ENCODE data around the gene OAS3.
"Not testable (repeated sequence)": the region's sequence is repeated elsewhere in the genome, so short reads cannot be mapped to it uniquely, and the experiment has no call there.

The OAS3 gene

GRCh38 chr12:112927475-112927874 lies 10.8 kb upstream of the OAS3 start:
- no peak for DNase-seq (ENCODE audit: low spot score)

DNA sequence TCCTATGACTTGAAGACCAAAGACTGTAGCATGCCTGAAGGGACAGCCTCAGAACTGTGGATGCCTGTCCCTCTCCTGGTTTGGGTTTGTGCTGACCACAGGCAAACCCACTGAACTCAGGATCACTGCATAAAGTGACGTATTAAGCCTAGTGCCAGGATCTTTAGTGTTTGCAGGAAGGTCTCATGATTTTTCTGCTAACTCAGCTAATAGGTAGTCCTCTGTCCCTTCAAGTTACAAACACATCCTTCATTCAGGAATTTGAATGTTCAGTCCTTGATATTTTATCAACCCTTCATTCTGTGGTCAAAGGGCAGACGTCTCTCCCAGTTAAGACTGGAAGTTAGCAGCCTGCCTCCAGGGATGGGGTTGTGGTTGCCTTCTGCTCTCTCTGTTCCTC lies 10.3 kb upstream of the OAS3 start:
- no peak for DNase-seq (ENCODE audit: low spot score)

DNA sequence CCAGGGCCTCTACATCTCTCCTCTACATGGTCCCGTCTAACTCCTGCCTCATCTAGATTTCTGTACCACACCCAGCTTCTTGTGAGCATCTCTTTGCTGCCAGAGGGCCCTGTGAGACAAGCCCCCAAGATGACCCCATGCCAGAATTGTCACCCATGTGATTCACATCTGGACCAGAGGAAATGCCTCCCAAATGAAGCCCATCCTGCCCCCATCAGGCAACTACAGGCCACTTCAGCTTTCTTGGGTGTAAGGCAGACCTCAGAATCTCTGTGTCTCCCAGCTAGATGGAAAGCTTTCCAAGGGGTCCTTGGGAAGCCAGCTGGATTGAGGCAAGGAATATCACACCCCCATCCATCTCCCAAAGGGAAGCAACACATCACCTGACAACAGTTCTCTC lies 9.3 kb upstream of the OAS3 start:
- DNase-seq (ENCODE audit: low spot score): no peak

GRCh38 chr12:112929715-112930114 lies 8.6 kb upstream of the OAS3 start:
- no peak for DNase-seq (ENCODE audit: low spot score)

DNA sequence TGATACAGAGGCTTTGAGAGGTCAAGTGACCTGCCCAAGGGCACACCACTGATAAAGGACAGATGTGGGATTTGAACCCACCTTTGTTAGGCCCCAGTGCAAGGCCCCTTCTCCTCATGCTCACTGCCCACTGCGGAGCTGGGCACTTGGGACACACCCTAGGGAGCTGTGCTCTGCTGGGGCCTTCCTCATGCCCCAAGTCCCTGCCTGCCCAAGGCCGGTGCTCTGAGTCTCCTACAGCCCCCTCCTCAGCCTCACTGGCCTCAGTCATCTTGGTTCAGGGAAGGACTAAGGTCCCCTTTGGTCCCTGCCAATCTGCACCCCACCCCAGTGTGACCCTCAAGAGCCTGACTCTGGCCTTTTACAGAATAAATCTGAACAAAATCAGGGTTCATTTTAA lies 7.9 kb upstream of the OAS3 start:
- no peak for DNase-seq (ENCODE audit: low spot score)

DNA sequence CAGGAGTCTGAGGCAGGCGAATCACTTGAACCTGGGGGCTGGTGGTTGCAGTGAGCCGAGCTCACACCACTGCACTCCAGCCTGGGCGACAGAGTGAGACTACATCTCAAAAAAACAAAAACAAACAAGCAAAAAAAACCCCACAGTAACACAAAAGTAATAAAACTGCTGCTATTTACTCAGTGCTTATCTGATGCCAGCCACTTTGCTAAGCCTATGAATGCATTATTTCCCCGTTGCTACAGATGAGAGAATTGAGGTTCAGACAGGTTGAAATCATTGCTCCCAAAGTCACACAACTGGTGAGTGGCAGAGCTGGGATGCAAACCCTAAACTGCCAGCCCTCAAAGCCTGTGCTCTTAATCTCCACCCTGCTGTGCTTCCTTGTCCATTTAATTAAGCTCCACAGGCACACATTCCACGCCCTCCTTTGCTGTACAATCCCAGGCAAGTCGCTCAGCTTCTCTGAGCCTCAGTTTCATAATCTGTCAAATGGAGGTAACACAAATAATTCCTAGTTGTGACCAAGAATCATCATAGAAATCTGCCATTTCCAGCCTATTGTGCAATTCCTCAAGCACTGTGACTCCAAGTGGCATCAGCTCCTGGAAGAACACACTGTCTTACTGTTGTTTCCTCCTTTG lies 5.7 kb upstream of the OAS3 start:
- DNase-seq (ENCODE audit: low spot score): no peak

GRCh38 chr12:112933129-112933505 lies 5.2 kb upstream of the OAS3 start:
- no peak for DNase-seq (ENCODE audit: low spot score)

GRCh38 chr12:112936264-112936663 lies 2.0 kb upstream of the OAS3 start:
- DNase-seq (ENCODE audit: low spot score): no peak

DNA sequence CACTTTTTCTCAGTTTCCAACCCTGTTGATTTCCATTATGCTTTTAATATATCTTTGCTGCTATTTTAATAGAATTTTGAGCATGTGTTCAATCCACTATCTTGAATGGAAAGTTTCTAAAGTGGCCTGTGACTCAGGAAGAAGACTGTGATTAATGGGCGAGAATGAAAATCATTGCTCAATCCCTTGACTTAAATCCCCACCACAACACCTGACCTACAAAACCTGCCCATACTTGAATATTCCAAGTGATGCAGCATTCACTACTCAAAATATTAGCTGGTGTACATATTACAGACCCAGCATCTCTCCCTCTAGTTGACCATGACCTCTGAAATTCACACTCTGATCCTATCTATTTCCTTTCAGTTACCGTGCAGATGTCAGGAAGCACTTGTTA lies 1.3 kb upstream of the OAS3 start:
- DNase-seq (ENCODE audit: low spot score): no peak

GRCh38 chr12:112938751-112939150 lies 477 bp downstream of the OAS3 start:
- no peak for DNase-seq (ENCODE audit: low spot score)

GRCh38 chr12:112939761-112940381 lies 1.6 kb downstream of the OAS3 start:
- DNase-seq (ENCODE audit: low spot score): no peak

DNA sequence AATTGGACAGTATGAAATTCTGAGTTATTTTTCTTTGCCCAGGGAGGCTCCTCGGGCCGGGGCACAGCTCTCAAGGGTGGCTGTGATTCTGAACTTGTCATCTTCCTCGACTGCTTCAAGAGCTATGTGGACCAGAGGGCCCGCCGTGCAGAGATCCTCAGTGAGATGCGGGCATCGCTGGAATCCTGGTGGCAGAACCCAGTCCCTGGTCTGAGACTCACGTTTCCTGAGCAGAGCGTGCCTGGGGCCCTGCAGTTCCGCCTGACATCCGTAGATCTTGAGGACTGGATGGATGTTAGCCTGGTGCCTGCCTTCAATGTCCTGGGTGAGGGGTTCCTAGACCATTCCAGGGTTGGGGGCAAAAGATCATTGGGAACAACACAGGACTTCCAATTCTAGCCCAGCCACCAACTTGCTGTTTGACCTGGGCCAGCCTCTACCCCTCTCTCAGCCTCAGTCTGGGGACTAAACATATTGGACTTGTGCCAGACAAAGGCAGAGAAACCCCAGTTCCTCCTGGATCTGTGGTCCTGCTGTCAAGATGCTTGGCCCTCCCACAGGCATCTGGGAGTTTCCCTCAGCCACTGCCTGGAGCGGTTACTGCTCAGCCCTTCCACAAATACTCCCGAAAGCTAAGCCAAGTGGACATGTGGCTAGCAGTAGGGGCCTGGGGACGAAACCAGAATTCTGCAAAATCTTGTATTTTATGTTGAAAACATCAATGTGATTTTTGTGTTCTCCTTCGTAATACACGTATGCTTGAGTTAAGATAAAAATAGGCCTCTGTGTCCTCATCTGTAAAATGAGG lies 3.5 kb downstream of the OAS3 start:
- no peak for DNase-seq (ENCODE audit: low spot score)

GRCh38 chr12:112942572-112942971 lies 4.3 kb downstream of the OAS3 start:
- no peak for DNase-seq (ENCODE audit: low spot score)

GRCh38 chr12:112944024-112944690 lies 5.9 kb downstream of the OAS3 start:
- no peak for DNase-seq (ENCODE audit: low spot score)

DNA sequence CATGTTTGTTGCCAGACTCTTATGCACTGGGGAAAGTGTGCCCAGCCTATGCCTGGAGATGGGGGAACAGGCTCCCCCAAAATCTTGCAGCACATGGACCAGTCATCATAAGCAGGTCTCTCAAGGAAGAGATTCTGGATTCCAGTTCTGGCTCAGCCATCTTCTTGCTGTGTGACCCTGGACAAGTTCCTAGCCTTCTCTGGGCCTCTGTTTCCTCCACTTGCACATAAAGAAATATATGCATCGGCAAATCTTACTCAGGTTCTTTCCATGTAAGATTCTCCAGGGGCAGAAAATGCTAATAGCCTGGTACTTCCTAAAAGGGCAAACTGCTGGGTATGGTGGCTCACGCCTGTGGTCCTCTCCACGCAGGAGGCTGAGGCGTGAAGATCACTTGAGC lies 7.2 kb downstream of the OAS3 start:
- DNase-seq (ENCODE audit: low spot score): no peak

DNA sequence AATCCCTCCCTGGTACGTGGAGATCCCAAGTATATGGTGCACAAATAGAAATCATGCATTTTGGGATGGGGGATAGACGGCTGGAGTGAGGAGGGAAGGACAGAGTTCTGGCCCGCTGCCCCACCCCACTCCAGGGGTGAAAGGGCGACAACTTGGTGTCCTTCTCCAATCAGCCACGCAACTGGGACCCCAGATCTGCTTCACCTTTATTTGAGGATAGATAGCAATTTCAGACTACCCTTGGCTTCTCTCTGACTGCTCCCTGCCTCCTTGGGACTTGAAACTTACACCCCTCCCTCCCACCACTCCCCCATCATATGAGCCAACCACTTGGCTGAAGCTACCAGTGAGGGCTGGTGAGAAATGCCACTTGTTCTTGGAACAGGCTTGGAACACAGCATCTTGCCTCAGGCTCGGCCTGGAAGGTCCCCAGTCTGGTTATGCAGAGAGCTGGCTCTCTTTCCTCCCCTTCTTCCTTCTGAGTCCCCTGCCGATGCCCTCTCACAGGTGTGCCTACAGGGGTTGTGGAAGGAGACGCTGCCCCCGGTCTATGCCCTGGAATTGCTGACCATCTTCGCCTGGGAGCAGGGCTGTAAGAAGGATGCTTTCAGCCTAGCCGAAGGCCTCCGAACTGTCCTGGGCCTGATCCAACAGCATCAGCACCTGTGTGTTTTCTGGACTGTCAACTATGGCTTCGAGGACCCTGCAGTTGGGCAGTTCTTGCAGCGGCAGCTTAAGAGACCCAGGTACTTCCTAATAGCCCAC lies 8.1 kb downstream of the OAS3 start:
- DNase-seq (ENCODE audit: low spot score): no peak

DNA sequence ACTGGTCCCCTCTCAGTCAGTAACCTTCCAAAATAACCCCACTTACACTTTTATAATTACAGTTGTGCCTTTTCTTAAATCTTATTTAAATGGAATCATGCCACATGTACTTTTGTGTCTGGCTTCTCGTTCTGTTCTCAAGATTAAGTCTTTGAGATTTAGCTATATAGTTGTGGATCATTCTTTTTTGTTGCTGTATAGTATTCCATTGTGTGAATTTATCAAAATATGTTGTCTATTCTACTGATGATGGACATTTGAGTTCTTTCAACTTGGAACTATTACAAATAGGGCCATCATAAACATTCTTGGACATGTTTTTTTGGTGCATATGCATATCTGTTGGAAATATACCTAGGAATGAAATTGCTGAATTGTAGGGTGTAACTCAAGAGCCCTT lies 9.0 kb downstream of the OAS3 start:
- DNase-seq (ENCODE audit: low spot score): no peak

GRCh38 chr12:112947761-112948160 lies 9.5 kb downstream of the OAS3 start:
- no peak for DNase-seq (ENCODE audit: low spot score)

- DNase-seq (ENCODE audit: low spot score): no peak
Observed at GRCh38 chr12:112948806-112949205, 10.5 kb downstream of the OAS3 start.

- no peak for DNase-seq (ENCODE audit: low spot score)
Observed at GRCh38 chr12:112950701-112951100, 12.4 kb downstream of the OAS3 start.

DNA sequence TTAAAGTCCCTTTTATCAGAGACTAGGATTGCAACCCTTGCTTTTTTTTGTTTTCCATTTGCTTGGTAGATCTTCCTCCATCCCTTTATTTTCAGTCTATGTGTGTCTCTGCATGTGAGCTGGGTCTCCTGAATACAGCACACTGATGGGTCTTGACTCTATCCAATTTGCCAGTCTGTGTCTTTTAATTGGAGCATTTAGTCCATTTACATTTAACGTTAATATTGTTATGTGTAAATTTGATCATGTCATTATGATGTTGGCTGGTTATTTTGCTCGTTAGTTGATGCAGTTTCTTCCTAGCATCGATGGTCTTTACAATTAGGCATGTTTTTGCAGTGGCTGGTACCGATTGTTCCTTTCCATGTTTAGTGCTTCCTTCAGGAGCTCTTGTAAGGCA lies 18.9 kb downstream of the OAS3 start:
- not testable (repeated sequence) for DNase-seq (ENCODE audit: low spot score)

GRCh38 chr12:112961074-112961473 lies 22.8 kb downstream of the OAS3 start:
- no peak for DNase-seq (ENCODE audit: low spot score)

Measured in AG08395 (cell line).